GM12878 (cell line): Measurements from ENCODE around the gene TMEM41A. TPM values are rescaled to one million over a fixed set of nuclear protein-coding genes. Genes with fewer than 3 reads are reported as not detected.

Source experiments
- ATAC-seq: fragments of 200-7000 bp; cut with Tn5 transposase; 3 replicates; pipeline ENCODE4 v1.9.1; 2020; ENCODE audit warnings: mild to moderate bottlenecking, moderate library complexity
- BruUV-seq: library from RNA; stranded (reverse); fragments of 400-500 nt; replicated peaks from 2 replicates; lab custom pipeline; 2021; lab: Mats Ljungman, UMichigan
- CTCF ChIA-PET: fragments of 300-600 bp; sonication (Branson Sonifier 250); formaldehyde crosslinking; extraction: SDS; loops from one replicate; lab custom pipeline; 2021; ENCODE audit warnings: inconsistent platforms; lab: Yijun Ruan, JAX
- POLR2A ChIA-PET: fragments of 350-600 bp; formaldehyde crosslinking; extraction: SDS; loops from one replicate; lab custom pipeline; 2021; ENCODE audit warnings: inconsistent platforms; lab: Charles Lee
- RAD21 ChIA-PET: fragments of 300-600 bp; sonication (Branson Sonifier 250); formaldehyde crosslinking; loops from one replicate; lab custom pipeline; 2023; ENCODE audit warnings: antibody characterized with exemption; ENCODE audit not compliant: unreplicated experiment; lab: Charles Lee
- SMC1A ChIA-PET: fragments of 300-600 bp; sonication (Branson Sonifier 250); formaldehyde crosslinking; loops from one replicate; lab custom pipeline; 2023; ENCODE audit not compliant: unreplicated experiment, uncharacterized antibody; lab: Charles Lee
- DNase-seq: peaks from one replicate; pipeline ENCODE4 v3.0.0-alpha.2; 2011; ENCODE audit warnings: low read depth, low spot score
- FAIRE-seq: peaks from 3 replicates; lab custom pipeline; 2011; peaks lifted over from hg19 to GRCh38; lab: Jason Lieb, UNC
- H2AFZ ChIP-seq: 2 replicates; pipeline ENCODE4 v1.6.0; 2011; ENCODE audit warnings: low read depth, low read length, control low read depth; ENCODE audit not compliant: control insufficient read depth
- H3K27ac ChIP-seq: 2 replicates; pipeline ENCODE4 v1.5.1; 2011; ENCODE audit warnings: control low read depth; ENCODE audit not compliant: control insufficient read depth, insufficient read depth
- H3K27me3 ChIP-seq, 2 experiments: replicated peaks in 1 of 2; 2 replicates each; pipeline versions ENCODE4 v1.6.0 to v1.6.1; 2011; ENCODE audit warnings: low read length in 1 of 2; ENCODE audit not compliant: control insufficient read depth in 2 of 2, insufficient read depth in 2 of 2
- H3K36me3 ChIP-seq, 2 experiments: 2 replicates each; pipeline ENCODE4 v1.5.1; 2011; ENCODE audit warnings: low read length in 1 of 2; ENCODE audit not compliant: control insufficient read depth in 2 of 2, insufficient read depth in 2 of 2
- H3K4me1 ChIP-seq: 2 replicates; pipeline ENCODE4 v1.6.1; 2011; ENCODE audit warnings: mild to moderate bottlenecking, low read length, moderate library complexity, mixed read lengths; ENCODE audit not compliant: control insufficient read depth, insufficient read depth
- H3K4me2 ChIP-seq: 2 replicates; pipeline ENCODE4 v1.6.0; 2011; ENCODE audit warnings: control low read depth; ENCODE audit not compliant: control insufficient read depth, insufficient read depth
- H3K4me3 ChIP-seq: fragments of 200-600 bp; sonication (generic); 2 replicates; pipeline ENCODE4 v1.5.1; 2016
- H3K79me2 ChIP-seq: 2 replicates; pipeline ENCODE4 v1.6.0; 2011; ENCODE audit warnings: low read length; ENCODE audit not compliant: control insufficient read depth, insufficient read depth
- H3K9ac ChIP-seq: 2 replicates; pipeline ENCODE4 v1.8.0; 2011; ENCODE audit warnings: low read length, control low read depth, mixed read lengths; ENCODE audit not compliant: control insufficient read depth, insufficient read depth
- H3K9me3 ChIP-seq: replicated peaks from 3 replicates; pipeline ENCODE4 v1.5.1; 2011; ENCODE audit warnings: mild to moderate bottlenecking, low read length; ENCODE audit not compliant: control insufficient read depth, insufficient read depth
- H4K20me1 ChIP-seq: 2 replicates; pipeline ENCODE4 v1.6.0; 2011; ENCODE audit not compliant: control insufficient read depth, insufficient read depth
- ATF7 ChIP-seq: fragments of 450-650 bp; IDR thresholded peaks from 2 replicates; pipeline ENCODE4 v1.6.1; 2016; ENCODE audit warnings: low read depth, mild to moderate bottlenecking
- BACH1 ChIP-seq: fragments of 450-650 bp; IDR thresholded peaks from 2 replicates; pipeline ENCODE4 v1.6.1; 2017; ENCODE audit warnings: mild to moderate bottlenecking, borderline replicate concordance
- CHD1 ChIP-seq: IDR thresholded peaks from 2 replicates; pipeline ENCODE4 v1.6.1; 2012; ENCODE audit warnings: low read depth, low read length, improper control_type of control experiment
- CREM ChIP-seq: IDR thresholded peaks from 2 replicates; pipeline ENCODE4 v1.6.1; 2014; ENCODE audit warnings: antibody characterized with exemption, low read depth
- IRF4 ChIP-seq: IDR thresholded peaks from 2 replicates; pipeline ENCODE4 v1.6.1; 2011; ENCODE audit warnings: low read depth, low read length
- RBBP5 ChIP-seq: fragments of 200-600 bp; sonication (generic); conservative IDR thresholded peaks from 2 replicates; pipeline ENCODE4 v1.6.1; 2016
- SMAD1 ChIP-seq: fragments of 450-650 bp; IDR thresholded peaks from 2 replicates; pipeline ENCODE4 v1.6.1; 2018; ENCODE audit warnings: mild to moderate bottlenecking, low read depth; ENCODE audit not compliant: partially characterized antibody
- WGBS: methylation state at CpG from one replicate; pipeline ENCODE4 v1.1.6; 2016; ENCODE audit warnings: low lambda C conversion rate; ENCODE audit not compliant: insufficient replicate concordance, insufficient coverage; ENCODE audit errors: missing lambda C conversion rate; 5-methylcytosine and 5-hydroxymethylcytosine counted together
- in situ Hi-C: fragments of 300-500 bp; cut with MboI; formaldehyde crosslinking; loops from 9 replicates; pipeline ENCODE4 v1.14.3; 2018; ENCODE audit warnings: mixed read lengths
- intact Hi-C: fragments of 100-400 bp; cut with micrococcal nuclease; formaldehyde crosslinking; loops from one replicate; pipeline ENCODE4 v1.14.2; 2022; ENCODE audit not compliant: unreplicated experiment
- polyA plus RNA-seq, 11 experiments: library from polyadenylated mRNA; depleted of rRNA in 4 of 11; unstranded in 6 of 11; stranded (reverse) in 5 of 11; fragments of >200 nt; fragmentation: Nextera tagmentation in 4 of 11; fragmentation: Illumina TruSeq in 1 of 11; extraction: Ambion mirVana in 4 of 11; extraction: Trizol in 1 of 11; gene quantifications; 1 replicate in 1 of 11; 2 replicates in 10 of 11; pipeline versions ENCODE4 v1.2.1 to v1.2.3, GENCODE V29; 2011 to 2016; ENCODE audit warnings: inconsistent platforms in 2 of 11, missing spikeins in 2 of 11, low read depth in 1 of 11
- total RNA-seq, 4 experiments: library from RNA; depleted of rRNA in 3 of 4; stranded (reverse); fragments of >200 nt in 3 of 4; fragmentation: Illumina TruSeq in 1 of 4; extraction: Trizol in 1 of 4; gene quantifications; 2 replicates each; pipeline versions ENCODE4 v1.2.1 to v1.2.3, GENCODE V29; 2013 to 2021
- TF ChIP-seq, protein P1 (sequence below): fragments of 450-650 bp; IDR thresholded peaks from 2 replicates; pipeline ENCODE4 v1.6.1; 2017; ENCODE audit warnings: mild to moderate bottlenecking, moderate library complexity
- TF ChIP-seq, protein P2 (sequence below): IDR thresholded peaks from 2 replicates; pipeline ENCODE4 v1.6.1; 2011; ENCODE audit warnings: low read depth, low read length, improper control_type of control experiment, borderline replicate concordance
- TF ChIP-seq, protein P3 (sequence below): fragments of 450-650 bp; IDR thresholded peaks from 2 replicates; pipeline ENCODE4 v1.6.1; 2014; ENCODE audit warnings: mild to moderate bottlenecking
- TF ChIP-seq, protein P4 (sequence below): fragments of 450-650 bp; IDR thresholded peaks from 2 replicates; pipeline ENCODE4 v1.6.1; 2016; ENCODE audit warnings: mild to moderate bottlenecking, moderate library complexity, borderline replicate concordance
- TF ChIP-seq, protein P5 (sequence below): fragments of 450-650 bp; conservative IDR thresholded peaks from 2 replicates; pipeline ENCODE4 v1.6.1; 2017; ENCODE audit warnings: mild to moderate bottlenecking, moderate library complexity

Gene TMEM41A
- total and polyA plus RNA-seq, 10 of the 15 experiments (the other 5 are each of a cell fraction or from before 2014, with no cell fraction given), result 13.9 to 33.2 (median 21.8) TPM

DNA sequence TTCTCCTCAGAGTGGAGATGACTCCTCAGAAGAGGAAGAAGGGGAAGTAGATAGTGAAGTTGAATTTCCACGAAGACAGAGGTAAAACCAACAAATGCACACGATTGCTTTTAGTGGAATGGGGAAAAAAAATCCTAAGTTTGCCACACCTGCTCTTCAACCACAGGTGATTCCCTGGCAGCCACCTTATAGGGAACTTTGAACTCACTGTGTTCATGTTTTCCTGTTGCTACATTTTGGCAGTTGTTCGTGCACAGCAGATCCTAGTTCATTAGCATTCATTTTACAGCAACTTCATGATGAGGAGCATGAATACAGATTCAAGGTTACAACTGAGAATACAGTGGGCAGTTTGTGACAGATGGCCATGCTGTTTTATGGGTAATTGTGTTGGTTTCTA, 21.5 kb downstream of the TMEM41A start:
- ChIA-PET SMC1A (interaction anchor here (1.0 kb wide), 1 partner anchor 16 kb away, joined by 3 read pairs; no protein-coding TSS in a partner anchor), RAD21 (no interaction called here), CTCF (interaction anchor here (0.5 to 2.3 kb wide), 2 partner anchors 19 to 82 kb away, joined by 3 to 6 read pairs; no protein-coding TSS in a partner anchor), POLR2A (no interaction called here)
- no peak for DNase-seq
- 66% methylated on average over 3 of the region's 3 CpGs for WGBS
- no TSS peak for BruUV-seq
- in situ Hi-C loops, result no loop called here
- Histone ChIP-seq H4K20me1 (no peaks in the 10 kb centered on the region), H3K27ac (no peak overlapping the region), H3K9ac (no peak overlapping the region), H3K4me3 (no peak overlapping the region), H3K79me2 (no peaks in the 10 kb centered on the region), H3K36me3 (peaks cover 4 to 14% of the 10 kb centered on the region in 2 experiments; a peak in 3 of 4 replicates), H2AFZ (no peak overlapping the region), H3K4me2 (no peak overlapping the region), H3K27me3 (no peaks in the 10 kb centered on the region), H3K4me1 (no peaks in the 10 kb centered on the region), H3K9me3 (peaks cover 3% of the 10 kb centered on the region; the same call in 2 of the 3 replicates)
- FAIRE-seq, result no peak
- intact Hi-C loops, result no loop called here
- no peak for ATAC-seq
- TF ChIP-seq ATF7 (no peak), CREM (no peak), SMAD1 (no peak), IRF4 (no peak), BACH1 (no peak), CHD1 (no peak), RBBP5 (no peak)
- TF ChIP-seq, protein P1, sequence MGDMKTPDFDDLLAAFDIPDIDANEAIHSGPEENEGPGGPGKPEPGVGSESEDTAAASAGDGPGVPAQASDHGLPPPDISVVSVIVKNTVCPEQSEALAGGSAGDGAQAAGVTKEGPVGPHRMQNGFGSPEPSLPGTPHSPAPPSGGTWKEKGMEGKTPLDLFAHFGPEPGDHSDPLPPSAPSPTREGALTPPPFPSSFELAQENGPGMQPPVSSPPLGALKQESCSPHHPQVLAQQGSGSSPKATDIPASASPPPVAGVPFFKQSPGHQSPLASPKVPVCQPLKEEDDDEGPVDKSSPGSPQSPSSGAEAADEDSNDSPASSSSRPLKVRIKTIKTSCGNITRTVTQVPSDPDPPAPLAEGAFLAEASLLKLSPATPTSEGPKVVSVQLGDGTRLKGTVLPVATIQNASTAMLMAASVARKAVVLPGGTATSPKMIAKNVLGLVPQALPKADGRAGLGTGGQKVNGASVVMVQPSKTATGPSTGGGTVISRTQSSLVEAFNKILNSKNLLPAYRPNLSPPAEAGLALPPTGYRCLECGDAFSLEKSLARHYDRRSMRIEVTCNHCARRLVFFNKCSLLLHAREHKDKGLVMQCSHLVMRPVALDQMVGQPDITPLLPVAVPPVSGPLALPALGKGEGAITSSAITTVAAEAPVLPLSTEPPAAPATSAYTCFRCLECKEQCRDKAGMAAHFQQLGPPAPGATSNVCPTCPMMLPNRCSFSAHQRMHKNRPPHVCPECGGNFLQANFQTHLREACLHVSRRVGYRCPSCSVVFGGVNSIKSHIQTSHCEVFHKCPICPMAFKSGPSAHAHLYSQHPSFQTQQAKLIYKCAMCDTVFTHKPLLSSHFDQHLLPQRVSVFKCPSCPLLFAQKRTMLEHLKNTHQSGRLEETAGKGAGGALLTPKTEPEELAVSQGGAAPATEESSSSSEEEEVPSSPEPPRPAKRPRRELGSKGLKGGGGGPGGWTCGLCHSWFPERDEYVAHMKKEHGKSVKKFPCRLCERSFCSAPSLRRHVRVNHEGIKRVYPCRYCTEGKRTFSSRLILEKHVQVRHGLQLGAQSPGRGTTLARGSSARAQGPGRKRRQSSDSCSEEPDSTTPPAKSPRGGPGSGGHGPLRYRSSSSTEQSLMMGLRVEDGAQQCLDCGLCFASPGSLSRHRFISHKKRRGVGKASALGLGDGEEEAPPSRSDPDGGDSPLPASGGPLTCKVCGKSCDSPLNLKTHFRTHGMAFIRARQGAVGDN, result no peak
- TF ChIP-seq, protein P2, sequence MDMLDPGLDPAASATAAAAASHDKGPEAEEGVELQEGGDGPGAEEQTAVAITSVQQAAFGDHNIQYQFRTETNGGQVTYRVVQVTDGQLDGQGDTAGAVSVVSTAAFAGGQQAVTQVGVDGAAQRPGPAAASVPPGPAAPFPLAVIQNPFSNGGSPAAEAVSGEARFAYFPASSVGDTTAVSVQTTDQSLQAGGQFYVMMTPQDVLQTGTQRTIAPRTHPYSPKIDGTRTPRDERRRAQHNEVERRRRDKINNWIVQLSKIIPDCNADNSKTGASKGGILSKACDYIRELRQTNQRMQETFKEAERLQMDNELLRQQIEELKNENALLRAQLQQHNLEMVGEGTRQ, result no peak
- TF ChIP-seq, protein P3, sequence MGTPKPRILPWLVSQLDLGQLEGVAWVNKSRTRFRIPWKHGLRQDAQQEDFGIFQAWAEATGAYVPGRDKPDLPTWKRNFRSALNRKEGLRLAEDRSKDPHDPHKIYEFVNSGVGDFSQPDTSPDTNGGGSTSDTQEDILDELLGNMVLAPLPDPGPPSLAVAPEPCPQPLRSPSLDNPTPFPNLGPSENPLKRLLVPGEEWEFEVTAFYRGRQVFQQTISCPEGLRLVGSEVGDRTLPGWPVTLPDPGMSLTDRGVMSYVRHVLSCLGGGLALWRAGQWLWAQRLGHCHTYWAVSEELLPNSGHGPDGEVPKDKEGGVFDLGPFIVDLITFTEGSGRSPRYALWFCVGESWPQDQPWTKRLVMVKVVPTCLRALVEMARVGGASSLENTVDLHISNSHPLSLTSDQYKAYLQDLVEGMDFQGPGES, result no peak
- TF ChIP-seq, protein P4, sequence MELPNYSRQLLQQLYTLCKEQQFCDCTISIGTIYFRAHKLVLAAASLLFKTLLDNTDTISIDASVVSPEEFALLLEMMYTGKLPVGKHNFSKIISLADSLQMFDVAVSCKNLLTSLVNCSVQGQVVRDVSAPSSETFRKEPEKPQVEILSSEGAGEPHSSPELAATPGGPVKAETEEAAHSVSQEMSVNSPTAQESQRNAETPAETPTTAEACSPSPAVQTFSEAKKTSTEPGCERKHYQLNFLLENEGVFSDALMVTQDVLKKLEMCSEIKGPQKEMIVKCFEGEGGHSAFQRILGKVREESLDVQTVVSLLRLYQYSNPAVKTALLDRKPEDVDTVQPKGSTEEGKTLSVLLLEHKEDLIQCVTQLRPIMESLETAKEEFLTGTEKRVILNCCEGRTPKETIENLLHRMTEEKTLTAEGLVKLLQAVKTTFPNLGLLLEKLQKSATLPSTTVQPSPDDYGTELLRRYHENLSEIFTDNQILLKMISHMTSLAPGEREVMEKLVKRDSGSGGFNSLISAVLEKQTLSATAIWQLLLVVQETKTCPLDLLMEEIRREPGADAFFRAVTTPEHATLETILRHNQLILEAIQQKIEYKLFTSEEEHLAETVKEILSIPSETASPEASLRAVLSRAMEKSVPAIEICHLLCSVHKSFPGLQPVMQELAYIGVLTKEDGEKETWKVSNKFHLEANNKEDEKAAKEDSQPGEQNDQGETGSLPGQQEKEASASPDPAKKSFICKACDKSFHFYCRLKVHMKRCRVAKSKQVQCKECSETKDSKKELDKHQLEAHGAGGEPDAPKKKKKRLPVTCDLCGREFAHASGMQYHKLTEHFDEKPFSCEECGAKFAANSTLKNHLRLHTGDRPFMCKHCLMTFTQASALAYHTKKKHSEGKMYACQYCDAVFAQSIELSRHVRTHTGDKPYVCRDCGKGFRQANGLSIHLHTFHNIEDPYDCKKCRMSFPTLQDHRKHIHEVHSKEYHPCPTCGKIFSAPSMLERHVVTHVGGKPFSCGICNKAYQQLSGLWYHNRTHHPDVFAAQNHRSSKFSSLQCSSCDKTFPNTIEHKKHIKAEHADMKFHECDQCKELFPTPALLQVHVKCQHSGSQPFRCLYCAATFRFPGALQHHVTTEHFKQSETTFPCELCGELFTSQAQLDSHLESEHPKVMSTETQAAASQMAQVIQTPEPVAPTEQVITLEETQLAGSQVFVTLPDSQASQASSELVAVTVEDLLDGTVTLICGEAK, result no peak
- TF ChIP-seq, protein P5, sequence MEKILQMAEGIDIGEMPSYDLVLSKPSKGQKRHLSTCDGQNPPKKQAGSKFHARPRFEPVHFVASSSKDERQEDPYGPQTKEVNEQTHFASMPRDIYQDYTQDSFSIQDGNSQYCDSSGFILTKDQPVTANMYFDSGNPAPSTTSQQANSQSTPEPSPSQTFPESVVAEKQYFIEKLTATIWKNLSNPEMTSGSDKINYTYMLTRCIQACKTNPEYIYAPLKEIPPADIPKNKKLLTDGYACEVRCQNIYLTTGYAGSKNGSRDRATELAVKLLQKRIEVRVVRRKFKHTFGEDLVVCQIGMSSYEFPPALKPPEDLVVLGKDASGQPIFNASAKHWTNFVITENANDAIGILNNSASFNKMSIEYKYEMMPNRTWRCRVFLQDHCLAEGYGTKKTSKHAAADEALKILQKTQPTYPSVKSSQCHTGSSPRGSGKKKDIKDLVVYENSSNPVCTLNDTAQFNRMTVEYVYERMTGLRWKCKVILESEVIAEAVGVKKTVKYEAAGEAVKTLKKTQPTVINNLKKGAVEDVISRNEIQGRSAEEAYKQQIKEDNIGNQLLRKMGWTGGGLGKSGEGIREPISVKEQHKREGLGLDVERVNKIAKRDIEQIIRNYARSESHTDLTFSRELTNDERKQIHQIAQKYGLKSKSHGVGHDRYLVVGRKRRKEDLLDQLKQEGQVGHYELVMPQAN, result no peak
